Sigmoid colon (tissue), 4 donors: ENCODE results near the gene KRTAP10-5.

ENCODE experiments used
- EP300 ChIP-seq, 4 donors: sonication (generic); formaldehyde crosslinking; IDR thresholded peaks; one replicate each; pipeline ENCODE4 v1.6.1; 2017; ENCODE audit warnings: antibody characterized with exemption in 4 of 4
- POLR2A ChIP-seq, 2 donors: fragments of 450-650 bp; IDR thresholded peaks; one replicate each; pipeline ENCODE4 v1.6.1; 2016; ENCODE audit warnings: antibody characterized with exemption in 2 of 2, mild to moderate bottlenecking in 2 of 2, moderate library complexity in 2 of 2
- POLR2AphosphoS5 ChIP-seq, 4 donors: sonication (generic); formaldehyde crosslinking; IDR thresholded peaks; one replicate each; pipeline ENCODE4 v1.6.1; 2017; ENCODE audit warnings: antibody characterized with exemption in 4 of 4
- TF ChIP-seq, protein P1 (sequence below), 4 experiments: fragments of 450-650 bp in 3 of 4; fragments of 200-600 bp in 1 of 4; IDR thresholded peaks; one replicate each; pipeline ENCODE4 v1.5.1; 2016 to 2019; ENCODE audit warnings: antibody characterized with exemption in 4 of 4, mild to moderate bottlenecking in 3 of 4, moderate library complexity in 2 of 4

DNA sequence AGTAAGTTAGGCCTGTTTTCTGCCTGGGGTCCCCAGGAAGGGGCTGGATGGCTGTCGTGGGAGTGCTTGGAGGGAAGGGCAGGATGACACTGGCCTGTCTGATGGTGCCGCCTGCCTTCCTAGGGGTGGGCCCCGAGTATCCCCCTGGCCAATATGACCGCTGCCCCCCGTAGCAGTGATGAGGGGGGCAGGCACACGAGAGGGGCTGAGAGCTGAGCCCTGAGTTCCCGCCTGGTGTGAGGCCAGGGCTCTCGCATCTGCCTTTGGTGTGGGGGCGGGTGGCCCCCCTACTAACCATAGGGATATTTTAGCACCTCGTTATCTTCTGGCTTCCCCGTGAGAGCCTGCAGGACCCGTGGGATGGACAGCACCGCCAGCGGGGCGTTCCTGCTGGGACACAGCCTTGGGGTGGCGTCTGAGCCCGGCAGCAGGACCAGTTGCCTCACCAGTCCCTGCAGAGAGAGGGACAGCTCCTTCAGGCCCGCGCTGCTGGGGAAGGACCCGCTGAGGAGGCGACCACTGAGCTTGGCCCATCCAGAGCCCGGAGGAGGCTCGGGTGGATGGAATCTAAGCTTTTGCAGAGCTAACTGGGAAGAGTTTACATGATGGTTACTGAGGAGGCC lies 50.8 kb downstream of the KRTAP10-5 start:
- TF ChIP-seq, protein P1, sequence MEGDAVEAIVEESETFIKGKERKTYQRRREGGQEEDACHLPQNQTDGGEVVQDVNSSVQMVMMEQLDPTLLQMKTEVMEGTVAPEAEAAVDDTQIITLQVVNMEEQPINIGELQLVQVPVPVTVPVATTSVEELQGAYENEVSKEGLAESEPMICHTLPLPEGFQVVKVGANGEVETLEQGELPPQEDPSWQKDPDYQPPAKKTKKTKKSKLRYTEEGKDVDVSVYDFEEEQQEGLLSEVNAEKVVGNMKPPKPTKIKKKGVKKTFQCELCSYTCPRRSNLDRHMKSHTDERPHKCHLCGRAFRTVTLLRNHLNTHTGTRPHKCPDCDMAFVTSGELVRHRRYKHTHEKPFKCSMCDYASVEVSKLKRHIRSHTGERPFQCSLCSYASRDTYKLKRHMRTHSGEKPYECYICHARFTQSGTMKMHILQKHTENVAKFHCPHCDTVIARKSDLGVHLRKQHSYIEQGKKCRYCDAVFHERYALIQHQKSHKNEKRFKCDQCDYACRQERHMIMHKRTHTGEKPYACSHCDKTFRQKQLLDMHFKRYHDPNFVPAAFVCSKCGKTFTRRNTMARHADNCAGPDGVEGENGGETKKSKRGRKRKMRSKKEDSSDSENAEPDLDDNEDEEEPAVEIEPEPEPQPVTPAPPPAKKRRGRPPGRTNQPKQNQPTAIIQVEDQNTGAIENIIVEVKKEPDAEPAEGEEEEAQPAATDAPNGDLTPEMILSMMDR (IDR thresholded peaks at IDR 0.05) = no peak
- TF ChIP-seq POLR2AphosphoS5 (IDR thresholded peaks at IDR 0.05) = no peak
- no peak for TF ChIP-seq EP300 (IDR thresholded peaks at IDR 0.05)
- no peak for TF ChIP-seq POLR2A (IDR thresholded peaks at IDR 0.05)
